OCI-LY3 (cell line): Measurements from ENCODE around the gene TRIM47.

ENCODE experiments used
- EZH2phosphoT487 ChIP-seq: fragments of 200-600 bp; shearing (Covaris generic); IDR thresholded peaks from 2 replicates; pipeline ENCODE4 v1.6.1; 2018; ENCODE audit warnings: antibody characterized with exemption, mixed run types, low read depth
- TF ChIP-seq, protein P1 (sequence below): fragments of 200-600, 300-600 bp; sonication (generic); IDR thresholded peaks from 2 replicates; pipeline ENCODE4 v1.5.1; 2014; ENCODE audit warnings: antibody characterized with exemption, low read length, low read depth

DNA sequence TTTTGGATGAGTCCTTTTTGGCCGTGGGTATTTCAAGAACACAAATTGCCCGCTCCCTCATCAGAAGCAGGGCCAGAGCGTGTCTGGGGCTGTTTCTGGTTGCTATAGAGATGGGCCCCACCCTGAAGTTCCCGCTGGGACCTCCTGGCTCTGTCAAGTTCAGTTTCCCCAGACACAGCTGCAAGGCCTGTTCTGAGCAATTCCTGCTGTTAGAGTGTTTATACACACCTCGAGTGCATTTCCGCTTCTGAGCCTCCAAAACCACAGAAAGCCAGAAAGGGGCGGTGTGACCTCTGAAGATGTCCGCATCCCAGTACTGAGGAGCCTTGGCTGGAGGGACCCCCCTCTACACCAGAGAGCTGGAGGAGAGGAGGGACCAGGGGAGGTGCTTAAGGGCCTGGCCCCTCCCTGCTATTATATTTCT, 13.9 kb downstream of the TRIM47 start:
- TF ChIP-seq, protein P1, sequence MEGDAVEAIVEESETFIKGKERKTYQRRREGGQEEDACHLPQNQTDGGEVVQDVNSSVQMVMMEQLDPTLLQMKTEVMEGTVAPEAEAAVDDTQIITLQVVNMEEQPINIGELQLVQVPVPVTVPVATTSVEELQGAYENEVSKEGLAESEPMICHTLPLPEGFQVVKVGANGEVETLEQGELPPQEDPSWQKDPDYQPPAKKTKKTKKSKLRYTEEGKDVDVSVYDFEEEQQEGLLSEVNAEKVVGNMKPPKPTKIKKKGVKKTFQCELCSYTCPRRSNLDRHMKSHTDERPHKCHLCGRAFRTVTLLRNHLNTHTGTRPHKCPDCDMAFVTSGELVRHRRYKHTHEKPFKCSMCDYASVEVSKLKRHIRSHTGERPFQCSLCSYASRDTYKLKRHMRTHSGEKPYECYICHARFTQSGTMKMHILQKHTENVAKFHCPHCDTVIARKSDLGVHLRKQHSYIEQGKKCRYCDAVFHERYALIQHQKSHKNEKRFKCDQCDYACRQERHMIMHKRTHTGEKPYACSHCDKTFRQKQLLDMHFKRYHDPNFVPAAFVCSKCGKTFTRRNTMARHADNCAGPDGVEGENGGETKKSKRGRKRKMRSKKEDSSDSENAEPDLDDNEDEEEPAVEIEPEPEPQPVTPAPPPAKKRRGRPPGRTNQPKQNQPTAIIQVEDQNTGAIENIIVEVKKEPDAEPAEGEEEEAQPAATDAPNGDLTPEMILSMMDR: no peak
- no peak for TF ChIP-seq EZH2phosphoT487
